ENCODE results near the gene GSTM3.
A peak's percentile ranks its signal among the peaks of the same experiment; 100 is the strongest.

- TF ChIP-seq CTCF (IDR thresholded peaks at IDR 0.05) (peak; percentile 33), ZFX (IDR thresholded peaks at IDR 0.05; ENCODE audit: borderline replicate concordance) (no peak)
Measured at GRCh38 chr1:109718495-109718894, 22.3 kb downstream of the GSTM3 start.

Measured in 22Rv1 (cell line).